GM21723 (cell line): ENCODE data around the gene TAPBP.
"Not testable (repeated sequence)": the region's sequence is repeated elsewhere in the genome, so short reads cannot be mapped to it uniquely, and the experiment has no call there.

Experiments used
- ATAC-seq: cut with Tn5 transposase; IDR thresholded peaks from one replicate; pipeline ENCODE4 v1.9.1; 2021; ENCODE audit warnings: mild to moderate bottlenecking, moderate library complexity; ENCODE audit not compliant: unreplicated experiment

TAPBP gene

DNA sequence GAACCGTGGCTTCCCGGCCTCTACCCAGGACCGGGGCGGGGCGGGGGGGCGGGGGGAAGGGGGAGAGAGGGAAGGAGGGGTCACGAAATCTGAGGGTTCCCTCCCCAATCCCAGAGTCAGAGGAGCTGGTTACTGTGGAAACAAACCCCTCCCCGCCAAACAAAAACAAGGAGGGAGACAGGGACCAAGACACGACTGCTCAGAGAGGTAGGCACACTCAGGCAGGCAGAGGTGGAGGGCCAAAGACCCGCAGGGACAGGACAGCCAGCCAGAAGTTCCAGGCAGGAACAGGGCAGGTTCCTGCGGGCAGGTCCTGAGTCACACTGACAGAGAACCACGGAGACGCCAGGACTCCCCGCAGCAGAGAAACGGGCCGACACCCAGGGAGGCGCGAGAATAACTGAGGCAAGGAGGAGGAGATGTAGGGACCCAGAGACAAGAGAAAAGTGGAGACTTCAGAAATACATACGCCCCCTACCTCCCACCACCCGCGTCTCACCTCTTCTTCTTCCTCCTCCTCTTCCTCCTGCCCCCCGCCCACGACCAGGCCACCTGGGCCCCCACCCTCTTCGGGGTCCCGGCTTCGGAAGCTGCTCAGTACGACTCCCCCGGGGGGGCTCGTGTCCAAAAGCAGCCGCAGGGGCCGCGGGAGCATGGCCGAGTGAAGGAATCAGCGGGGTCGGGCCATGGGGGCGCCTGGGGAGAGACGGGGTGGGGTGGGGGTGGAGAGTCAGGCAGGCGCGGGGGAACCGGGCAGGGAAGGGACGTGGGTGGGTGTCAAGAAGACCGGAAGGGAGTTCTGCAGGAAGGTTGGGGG, 15.7 kb downstream of the TAPBP start:
- ATAC-seq, result peak; percentile 25

DNA sequence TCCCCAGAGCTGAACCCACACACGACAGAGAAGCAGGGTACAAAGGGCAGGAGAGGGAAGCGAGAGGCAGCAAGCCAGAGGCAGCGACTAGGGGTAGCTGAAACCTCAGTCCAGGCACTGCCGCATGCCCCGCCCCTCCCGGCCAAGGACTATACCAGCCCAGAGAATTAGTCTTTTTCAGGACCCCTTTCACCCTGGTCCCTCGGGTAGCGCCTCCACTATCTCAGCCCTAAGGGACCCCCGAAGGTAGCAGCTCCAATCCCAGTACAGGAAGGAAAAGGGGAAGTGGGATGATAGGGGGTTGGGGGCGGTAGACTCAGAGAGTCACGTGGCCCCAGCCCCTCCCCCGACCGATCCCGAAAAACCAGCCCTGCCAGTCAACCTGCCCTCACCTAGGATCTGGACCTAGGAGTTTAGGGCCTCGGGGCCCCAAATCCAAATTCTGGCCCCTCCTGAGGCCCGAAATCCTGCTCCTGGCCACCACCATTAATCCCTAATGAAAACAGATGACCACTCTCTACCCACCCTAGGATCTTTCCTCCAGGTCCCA, 16.4 kb downstream of the TAPBP start:
- no peak for ATAC-seq

DNA sequence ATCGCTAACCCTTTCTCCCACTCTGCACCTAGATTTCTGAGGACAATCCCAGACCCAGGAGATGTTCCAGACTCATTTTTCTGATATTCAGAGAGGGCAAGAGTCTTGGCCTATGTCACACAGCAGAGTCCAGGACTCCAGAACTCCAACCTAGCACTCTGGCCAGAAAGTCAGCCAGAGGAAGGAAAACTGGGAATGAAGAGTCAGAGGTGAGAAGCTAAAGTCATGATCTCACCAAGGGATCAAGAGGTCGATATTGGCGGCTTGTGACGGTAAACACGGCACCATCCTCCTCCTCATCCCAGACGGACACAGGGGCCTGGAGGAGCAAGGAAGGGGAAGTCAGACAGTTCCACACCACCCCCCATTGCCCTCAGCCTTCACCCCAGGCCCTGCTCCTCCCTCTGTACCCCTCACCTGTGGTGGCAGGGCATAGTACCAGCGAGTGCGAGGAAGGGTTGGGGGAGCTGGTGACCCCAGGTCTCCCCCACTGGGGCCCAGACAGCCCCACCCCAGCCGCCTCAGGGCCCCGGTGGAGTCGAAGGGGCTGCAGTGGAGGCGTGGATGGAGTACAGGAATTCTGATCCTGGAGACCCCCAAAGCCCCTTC, 17.0 kb downstream of the TAPBP start:
- no peak for ATAC-seq

DNA sequence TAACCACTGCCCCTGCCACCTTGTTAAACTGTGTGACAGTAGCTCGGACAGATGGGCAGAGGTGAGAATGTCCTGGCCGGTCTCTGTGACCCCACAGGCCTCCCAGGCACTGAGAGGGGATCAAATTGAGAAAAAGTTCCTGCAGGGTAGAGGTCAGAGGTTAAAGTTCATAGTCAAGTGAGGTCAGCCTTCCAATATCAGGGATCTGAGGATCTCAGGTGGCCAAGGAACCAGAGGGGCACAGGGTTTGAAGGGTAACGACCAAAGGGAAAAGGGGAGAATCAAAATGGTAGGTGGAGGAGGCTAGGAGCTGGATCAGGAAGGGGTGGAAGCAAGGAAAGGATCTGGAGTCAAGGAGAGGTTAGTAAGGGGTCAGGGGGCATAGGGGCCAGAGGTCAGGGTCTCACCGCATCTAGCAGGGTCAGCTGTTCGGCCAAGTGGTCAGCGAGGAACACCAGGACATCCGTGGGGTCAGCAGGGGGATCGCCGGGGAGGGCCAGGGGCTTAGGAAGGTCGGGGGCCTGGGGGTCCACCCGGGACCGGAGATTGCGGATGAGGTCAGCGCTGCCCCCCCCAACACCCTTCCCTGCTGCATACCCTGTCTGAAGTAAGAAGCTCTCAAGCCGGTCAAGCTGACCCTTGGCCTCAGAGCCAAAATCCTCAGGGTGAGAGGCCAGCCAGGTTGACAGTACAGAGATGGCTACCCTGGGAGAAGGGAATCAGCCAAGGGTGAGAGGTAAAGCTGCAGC, 18.1 kb downstream of the TAPBP start:
- ATAC-seq, result no peak

DNA sequence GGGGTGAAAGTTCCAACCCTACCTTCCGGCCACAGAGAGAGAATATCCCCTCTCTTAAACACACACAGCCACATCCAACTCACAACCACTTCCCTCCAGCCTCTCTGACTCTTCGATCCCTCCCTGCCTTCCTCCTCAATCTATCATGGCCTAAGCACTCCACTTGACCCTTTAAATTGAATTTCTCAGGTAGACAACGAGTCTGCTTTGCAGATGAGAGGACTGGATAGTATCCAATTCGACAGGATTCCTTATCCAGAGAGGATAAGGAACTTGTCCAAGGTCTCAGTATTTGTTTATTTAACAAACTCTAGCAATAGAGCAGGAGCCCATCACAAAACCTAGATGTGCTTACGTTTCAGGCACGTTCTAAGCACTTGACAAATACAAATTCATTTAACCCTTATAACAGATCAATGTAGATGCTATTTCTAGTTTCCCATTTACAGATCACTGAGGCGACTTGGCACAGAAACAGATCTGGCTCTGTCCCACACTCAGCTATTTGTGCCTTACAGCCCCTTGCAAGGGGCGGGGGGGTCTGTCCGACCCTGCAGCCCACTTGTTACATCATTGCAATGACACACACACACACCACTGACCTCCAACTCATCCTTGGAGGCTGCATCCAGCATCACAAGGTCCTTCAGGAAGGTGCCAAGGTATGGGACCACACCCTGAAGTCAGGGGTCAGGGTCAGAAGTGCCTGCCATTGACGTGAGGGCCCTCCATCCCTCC, 19.6 kb downstream of the TAPBP start:
- no peak for ATAC-seq

DNA sequence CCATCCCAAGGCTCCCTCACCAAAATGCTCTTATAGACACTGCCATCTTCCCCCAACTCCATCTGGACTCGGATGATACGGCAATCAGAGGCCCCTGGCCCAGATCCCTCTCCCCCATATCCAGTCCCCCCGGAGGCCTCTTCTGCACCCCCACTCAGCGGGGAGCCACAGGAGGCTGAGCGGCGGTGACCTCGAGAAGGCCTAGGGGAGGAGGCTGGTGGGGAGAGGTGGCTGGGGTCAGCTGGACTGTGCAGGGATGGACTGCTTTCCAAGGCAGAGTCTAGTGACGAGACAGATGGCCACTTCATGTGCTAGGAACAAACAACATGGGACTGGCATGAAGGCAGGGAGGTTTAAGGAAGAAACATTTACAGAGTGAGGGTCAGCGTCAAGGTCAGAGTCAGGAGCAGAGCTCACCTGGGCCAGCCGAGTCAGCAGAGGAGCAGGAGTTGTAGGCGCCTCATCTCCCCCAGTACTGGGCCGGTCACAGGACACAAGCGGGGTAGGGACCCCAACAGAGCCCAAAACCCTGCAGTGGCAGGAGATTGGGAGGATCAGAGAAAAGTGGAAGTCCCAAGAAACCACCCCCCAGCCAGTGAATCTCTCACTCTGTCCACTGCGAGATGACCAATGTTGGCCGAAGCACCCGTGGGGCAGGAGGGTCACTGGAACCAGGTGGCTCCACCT, 20.7 kb downstream of the TAPBP start:
- no peak for ATAC-seq

GRCh38 chr6:33290459-33290858, 23.4 kb downstream of the TAPBP start:
- ATAC-seq, result no peak

DNA sequence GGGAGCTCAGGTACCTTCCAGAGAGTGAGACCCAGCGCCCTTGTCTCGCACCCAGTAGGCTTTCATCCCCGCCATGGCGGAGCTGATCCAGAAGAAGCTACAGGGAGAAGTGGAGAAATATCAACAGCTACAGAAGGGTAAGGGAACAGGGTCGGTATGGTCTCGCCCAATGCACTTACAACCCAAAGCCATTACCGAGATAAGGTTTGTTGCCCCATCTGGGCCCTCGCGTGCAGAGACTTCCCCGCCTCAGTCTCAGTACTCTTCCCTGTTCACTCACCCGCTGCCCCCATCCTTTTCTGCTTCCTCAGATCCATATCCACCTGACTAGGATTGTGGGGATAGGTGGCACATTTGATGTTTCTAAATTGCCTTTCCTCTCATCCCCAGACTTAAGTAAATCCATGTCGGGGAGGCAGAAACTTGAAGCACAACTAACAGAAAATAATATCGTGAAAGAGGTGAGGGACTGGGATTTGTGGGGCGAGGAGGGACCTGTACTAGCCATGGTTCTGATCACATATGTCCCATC, 24.0 kb downstream of the TAPBP start:
- ATAC-seq, result peak; percentile 5

GRCh38 chr6:33288921-33289783, 24.7 kb downstream of the TAPBP start, which contains the start of the genes PFDN6 and WDR46:
Gene PFDN6 (plus strand): TSS chr6:33289601. CDS start chr6:33289857, 256 bp downstream.
Gene WDR46 (minus strand): TSS chr6:33289239. CDS start chr6:33289170, 69 bp downstream.
- peak; percentile 79 for ATAC-seq

- no peak for ATAC-seq
These were observed 25.5 kb downstream of the TAPBP start for GRCh38 chr6:33288141-33288920.

GRCh38 chr6:33286946-33287914, 26.6 kb downstream of the TAPBP start:
- no peak for ATAC-seq

GRCh38 chr6:33285214-33285613, 28.7 kb downstream of the TAPBP start:
- ATAC-seq, result not testable (repeated sequence)

GRCh38 chr6:33280539-33280938, 33.3 kb downstream of the TAPBP start:
- no peak for ATAC-seq

DNA sequence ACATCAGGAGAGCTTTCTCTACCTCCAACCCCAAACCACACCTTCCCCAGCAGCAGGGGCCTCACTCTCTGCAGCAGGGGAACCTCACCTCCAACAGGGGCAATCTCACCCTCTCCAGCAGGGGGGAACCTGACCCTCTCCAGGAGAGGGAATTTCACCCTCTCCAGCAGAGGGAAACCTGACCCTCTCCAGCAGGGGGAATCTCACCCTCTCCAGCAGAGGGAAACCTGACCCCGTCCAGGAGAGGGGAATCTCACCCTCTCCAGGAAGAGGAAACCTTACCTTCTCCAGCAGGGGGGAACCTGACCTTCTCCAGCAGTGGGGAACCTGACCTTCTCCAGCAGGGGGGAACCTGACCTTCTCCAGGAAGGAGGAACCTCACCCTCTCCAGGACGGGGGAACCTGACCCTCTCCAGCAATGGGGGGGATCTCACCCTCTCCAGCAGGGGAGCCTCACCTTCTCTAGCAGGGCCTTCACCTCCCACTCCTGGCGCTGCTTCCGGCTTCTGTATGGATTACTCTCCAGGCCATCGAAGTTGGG, 33.8 kb downstream of the TAPBP start:
- no peak for ATAC-seq

DNA sequence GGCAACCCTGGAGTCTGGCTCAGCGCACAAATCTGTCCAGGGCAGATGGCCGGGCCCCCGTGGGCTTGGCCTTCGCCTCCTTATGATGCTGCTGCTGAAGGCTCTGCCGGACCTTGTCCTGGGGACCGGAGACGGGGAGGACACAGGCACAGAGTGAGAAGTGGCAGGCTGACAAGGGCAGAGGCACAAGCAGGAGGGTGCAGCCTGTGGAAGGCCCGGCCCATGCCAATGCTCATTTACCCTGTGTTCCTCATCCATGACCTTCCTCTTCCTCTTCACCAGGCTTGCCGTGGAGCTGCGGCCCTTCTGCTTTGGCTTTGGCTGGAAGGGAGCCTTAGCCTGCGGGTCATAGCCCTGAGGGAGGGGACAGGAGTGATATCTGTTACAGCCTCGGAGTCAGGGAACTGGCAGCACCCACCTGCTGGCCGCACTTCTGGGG, 34.6 kb downstream of the TAPBP start:
- no peak for ATAC-seq

DNA sequence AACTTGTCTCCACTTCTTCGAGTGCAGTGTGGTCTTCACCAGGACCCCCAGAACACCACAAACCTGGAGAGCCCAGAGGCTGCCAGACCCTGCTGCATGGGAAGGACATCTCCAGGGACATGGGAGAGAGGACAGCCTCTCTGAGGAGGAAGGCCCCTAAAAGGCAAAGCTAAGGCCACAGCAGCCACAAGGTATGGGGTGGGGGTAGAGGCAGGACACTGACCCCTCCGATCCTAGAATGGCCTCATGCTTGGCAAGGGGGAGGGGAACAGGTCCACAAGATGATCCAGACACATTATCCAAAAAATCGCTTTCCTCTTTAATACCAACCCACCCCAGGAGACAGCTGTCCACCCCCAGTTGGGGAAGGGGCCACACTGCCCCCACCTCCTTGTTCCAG, 35.1 kb downstream of the TAPBP start:
- ATAC-seq, result no peak

DNA sequence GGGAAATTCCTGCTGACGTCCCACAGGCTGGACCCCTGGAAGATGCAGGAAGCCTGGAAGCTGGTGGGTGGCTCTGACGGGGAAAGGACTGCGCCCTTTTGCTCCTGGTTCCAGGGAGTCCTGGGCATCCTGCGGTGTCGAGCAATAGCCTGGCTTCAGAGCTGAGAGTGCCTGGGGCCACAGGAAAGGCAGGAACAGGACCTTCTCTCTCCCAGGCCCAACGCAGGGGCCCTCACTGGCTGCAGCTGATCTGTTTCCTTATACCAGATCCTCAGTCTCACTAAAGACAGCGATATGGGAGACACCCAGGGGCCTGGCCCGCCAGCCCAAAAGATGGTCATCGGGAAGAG, 35.5 kb downstream of the TAPBP start:
- ATAC-seq, result no peak
